COR-L47 (cell line): ENCODE measurements around the gene SERINC5.
"Not testable (repeated sequence)": the region's sequence is repeated elsewhere in the genome, so short reads cannot be mapped to it uniquely, and the experiment has no call there.

Source experiments
- DNase-seq: peaks from one replicate; lab custom pipeline; 2025; lab: John Stamatoyannopoulos, UW

SERINC5 gene

DNA sequence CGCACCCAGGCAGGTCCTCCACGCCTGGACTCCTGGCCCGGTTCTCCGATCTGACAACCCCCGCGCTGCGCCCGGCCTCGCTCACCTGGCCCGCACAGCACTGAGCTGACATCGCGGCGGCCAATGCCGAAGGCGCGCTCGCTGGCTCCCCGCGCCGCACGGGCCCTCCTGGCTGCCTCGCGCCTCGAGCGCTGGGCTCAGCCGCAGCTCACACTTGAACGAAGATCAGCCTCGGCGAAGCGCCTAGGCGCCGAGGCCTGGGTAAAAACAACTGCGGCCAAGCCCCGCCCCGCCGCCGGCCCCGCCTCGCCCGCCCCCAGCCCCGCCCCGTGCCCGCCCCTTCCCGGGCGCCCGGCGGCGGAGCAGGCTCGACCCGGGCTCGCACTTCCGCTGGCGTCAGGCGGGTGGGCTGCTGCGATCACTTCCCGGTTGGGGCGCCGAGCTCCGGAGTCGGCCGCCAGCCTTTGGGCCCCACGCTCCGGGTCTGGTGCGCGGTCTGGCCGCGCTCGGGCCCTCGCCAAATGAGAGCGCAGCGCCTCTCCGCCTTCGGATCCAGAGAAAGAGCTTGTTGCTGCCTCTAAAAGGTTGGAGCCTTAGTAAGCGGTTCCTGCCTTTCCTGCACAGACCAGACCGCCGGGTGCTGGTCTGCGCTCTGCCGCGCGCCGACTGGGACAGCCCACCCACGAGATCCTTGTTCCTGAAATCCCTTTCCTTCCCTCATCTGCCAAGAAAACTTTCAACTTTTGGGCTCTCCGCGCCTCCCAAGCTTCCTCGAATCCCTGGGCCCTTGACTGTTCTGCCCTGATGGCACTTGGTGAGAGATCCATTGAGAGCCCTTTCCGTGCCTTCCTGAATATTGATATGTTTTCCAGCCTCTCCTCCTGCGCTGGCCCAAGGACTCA lies at the start of gene SERINC5:
TSS of gene SERINC5 (minus strand) at position 238 of the 902 bp plus-strand sequence. CDS start at position 112, 126 bp downstream.
- no peak for DNase-seq

DNA sequence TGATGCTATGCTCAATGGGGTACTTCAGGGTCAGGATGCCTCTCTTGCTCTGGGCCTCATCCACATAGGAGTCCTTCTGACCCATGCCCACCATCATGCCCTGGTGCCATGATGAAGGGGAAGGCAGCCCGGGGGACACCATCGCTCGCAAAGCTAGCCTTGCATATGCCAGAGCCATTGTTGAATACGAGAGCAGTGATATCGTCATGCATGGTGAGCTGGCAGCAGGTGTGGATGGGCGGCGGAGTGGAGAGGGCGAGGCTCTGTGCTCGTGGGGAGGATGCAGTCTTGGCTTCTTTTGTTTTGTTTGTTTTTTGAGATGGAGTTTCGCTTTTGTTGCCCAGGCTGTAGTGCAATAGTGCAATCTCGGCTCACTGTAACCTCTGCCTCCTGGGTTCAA lies 46.8 kb upstream of the SERINC5 start:
- DNase-seq, result no peak

GRCh38 chr5:80301342-80301741 lies 45.5 kb upstream of the SERINC5 start:
- DNase-seq, result not testable (repeated sequence)

DNA sequence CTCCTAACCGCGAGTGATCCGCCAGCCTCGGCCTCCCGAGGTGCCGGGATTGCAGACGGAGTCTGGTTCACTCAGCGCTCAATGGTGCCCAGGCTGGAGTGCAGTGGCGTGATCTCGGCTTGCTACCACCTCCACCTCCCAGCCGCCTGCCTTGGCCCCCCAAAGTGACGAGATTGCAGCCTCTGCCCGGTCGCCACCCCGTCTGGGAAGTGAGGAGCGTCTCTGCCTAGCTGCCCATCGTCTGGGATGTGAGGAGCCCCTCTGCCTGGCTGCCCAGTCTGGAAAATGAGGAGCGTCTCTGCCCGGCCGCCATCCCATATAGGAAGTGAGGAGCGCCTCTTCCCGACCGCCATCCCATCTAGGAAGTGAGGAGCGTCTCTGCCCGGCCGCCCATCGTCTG lies 44.9 kb upstream of the SERINC5 start:
- not testable (repeated sequence) for DNase-seq

DNA sequence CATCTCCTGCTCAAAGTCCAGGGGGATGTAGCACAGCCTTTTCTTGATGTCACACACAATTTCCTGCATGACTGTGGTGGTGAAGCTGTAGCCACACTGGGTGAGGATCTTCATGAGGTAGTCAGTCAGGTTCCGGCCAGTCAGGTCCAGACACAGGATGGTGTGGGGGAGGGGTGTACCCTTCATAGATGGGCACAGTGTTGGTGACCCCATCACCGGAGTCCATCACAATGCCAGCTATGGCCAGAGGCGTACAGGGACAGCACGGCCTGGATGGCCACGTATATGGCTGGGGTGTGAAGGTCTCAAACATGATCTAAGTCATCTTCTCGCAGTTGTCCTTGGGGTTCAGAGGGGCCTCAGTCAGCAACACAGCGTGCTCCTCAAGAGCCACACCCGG lies 44.3 kb upstream of the SERINC5 start:
- no peak for DNase-seq

DNA sequence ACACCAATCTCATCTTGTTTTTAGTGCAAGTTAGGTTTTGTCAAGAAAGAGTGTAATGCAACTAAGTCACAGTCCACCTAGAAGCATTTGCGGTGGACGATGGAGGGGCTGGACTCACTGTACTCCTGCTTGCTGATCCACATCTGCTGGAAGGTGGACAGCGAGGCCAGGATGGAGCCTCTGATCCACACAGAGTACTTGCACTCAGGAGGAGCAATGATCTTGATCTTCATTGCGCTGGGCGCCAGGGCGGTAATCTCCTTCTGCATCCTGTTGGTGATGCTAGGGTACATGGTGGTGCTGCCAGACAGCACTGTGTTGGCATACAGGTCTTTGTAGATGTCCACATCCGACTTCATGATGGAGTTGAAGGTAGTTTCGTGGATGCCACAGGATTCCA lies 43.8 kb upstream of the SERINC5 start:
- no peak for DNase-seq

DNA sequence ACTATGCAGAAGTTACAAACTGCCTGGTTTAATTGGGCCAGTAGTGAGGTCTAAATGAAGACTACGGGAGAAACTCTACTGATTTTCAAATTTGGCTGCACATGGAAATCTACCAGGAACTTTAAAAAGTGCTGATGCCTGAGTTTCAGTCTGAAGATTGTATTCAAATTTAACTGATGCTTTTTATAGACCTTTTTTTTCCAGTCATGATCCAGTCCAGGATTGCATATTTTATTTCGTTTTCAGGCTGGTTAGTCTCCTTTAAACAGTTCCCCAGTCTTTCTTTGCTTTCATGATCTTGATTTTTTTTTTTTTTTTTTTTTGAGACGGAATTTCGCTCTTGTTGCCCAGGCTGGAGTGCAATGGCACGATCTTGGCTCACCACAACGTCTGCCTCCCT lies 40.3 kb upstream of the SERINC5 start:
- DNase-seq, result no peak

DNA sequence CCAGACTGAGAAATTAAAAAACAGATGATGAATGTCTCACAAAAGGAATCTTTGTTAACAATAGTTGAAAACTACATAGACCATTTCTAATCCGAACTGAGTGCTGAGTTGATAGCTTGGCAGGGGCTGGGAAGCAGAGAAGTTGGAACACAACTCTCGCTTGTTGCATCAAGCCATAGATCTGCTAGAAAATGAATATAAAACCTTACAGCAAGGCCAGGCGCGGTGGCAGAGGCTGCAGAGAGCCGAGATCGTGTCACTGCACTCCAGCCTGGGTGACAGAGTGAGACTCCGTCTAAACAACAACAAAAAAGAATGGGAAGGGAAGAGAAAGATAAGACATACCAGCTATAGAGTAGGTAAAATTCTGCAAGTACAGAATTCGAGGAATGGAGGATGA lies 35.9 kb upstream of the SERINC5 start:
- no peak for DNase-seq

DNA sequence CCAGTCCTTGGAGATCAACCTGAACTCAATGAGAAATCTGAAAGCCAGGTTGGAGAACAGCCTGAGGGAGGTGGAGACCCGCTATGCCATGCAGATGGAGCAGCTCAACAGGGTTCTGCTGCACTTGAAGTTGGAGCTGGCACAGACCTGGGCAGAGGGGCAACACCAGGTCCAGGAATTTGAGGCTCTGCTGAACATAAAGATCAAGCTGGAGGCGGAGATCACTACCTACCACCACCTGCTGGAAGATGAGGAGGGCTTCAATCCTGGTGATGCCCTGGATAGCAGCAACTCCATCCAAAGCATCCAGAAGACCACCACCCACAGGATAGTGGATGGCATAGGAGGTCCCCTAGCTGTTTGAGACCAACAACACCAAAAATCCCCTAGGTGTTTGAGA lies 33.5 kb upstream of the SERINC5 start:
- no peak for DNase-seq

- DNase-seq, result no peak
Observed at GRCh38 chr5:80288177-80288576, 32.3 kb upstream of the SERINC5 start.

GRCh38 chr5:80284720-80285119 lies 28.9 kb upstream of the SERINC5 start:
- DNase-seq, result no peak

GRCh38 chr5:80283360-80283759 lies 27.5 kb upstream of the SERINC5 start:
- DNase-seq, result no peak

DNA sequence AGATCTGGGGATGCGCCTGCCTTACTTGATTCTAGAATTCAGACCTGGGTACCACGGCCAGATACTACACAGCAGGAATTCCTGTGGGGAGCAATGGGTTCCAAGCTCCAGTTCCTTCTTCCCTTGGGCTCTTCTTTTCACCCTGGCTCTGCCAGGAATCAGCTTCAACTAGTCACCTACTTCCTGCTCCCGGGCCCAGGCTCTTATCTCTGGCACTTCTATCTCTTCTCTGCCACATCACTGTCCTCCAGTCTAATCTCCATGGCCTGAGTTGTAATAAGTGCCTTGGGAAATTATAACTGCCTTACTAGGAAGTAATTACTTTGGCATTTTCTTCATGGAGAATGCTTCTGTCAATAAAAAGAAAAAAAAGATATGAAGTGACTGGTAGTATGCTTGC lies 26.2 kb upstream of the SERINC5 start:
- no peak for DNase-seq

DNA sequence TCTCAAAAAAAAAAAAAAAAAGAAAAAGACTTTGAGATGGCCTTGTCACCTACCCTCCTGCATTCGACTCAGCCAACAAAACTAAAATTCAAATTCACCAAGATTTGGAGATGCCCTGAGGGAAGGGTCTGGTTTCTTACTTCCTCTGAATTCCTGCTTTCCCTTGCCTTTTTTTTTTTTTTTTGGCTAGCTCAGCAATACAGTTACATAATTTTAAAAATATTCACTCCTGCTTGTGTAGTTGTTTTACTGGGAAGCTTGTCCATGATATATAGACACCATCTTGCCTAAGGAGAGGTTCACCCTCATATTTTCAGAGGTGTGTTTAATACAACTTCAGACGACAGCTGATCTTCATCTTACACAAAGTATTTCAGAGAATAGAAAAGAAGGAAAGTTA lies 21.3 kb upstream of the SERINC5 start:
- DNase-seq, result no peak

- DNase-seq, result no peak
Observed at GRCh38 chr5:80276186-80276585, 20.3 kb upstream of the SERINC5 start.

GRCh38 chr5:80275347-80275746 lies 19.5 kb upstream of the SERINC5 start:
- DNase-seq, result no peak

DNA sequence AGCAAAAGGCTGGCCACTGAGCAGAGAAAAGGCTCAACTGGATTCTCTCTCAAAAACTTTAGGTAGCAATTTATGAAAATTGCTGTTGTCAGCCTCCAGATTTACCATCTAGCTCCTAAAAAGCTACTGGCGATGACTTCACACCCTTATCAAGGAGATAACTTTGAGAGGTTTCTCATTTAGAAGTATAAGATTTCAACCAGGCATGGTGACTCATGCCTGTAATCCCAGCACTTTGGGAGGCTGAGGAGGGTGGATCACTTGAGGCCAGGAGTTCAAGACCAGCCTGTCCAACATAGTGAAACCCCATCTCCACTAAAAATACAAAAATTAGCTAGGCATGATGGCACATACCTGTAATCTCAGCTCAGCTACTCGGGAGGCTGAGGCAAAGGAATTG lies 14.7 kb upstream of the SERINC5 start:
- DNase-seq, result not testable (repeated sequence)

DNA sequence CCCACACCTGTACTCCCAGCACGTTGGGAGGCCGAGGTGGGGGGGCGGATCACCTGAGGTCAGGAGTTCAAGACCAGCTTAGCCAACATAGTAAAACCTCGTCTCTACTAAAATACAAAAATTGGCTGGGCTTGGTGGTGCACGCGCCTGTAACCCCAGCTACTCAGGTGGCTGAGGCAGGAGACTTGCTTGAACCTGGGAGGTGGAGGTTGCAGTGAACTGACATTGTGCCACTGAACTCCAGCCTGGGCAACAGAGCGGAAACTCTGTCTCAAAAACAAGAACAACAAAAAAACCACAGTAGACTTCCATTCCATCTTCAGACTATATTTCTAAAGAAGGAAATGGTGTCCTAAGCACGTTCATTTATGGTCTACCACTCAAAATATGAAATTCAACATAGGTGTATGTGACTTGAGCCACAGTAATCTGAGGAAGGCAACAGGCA lies 14.2 kb upstream of the SERINC5 start:
- no peak for DNase-seq

DNA sequence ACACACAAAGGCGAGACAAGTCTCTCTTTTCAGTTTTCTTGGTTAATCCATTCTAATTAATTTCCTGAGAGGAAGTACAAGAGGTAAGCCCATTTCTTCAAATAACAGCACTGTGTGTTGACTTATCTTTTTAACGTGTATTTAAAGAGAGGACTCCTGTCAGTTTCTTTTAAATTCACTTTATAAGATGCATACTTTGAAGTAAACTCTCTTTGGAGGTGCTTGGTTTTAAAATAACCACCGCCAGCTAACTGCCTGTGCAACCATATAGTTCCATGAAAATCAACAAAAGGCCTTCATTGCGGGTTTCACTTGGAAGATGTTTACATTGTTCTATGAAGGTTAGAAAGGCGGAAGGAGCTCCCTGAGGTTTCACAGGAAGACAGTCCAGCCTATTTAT lies 13.1 kb upstream of the SERINC5 start:
- DNase-seq, result no peak

DNA sequence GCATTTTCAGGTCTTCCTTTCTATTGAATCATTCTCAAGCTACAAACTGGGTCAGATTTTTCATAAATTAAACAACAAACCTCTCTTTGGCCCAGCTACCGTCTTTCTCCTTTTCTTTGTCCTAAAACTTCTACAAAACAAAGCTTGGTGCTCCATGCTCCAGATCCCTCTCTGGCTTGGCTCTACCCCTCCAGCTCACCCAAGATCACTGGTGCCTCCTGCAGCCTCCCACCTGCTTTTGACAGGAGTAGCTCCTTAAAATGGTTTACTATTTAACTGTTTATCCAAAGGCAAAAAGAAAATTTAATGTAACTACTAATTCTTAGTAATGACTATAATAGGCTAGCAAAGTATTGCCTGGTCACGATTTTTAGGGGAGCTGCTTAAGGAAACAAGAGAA lies 10.7 kb upstream of the SERINC5 start:
- DNase-seq, result no peak

DNA sequence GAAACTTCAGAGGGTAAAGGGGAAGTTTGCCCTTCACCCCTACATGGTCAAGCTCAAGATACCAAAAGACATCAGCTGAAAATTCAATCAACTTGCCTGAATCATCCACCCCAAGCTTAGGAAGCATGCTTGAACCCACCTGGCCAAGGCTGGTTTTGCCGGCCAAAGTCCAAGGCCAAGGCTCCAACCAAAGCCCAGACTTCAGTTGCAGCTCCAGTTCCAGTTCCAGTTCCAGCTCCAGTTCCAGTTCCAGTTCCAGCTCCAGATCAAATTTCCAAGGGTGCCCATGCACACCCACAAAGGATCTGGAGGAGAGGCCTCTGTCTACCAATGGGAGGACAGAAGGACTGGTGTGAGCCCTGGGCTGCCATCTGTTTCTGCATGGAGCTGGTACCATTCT lies 4.6 kb upstream of the SERINC5 start:
- no peak for DNase-seq

DNA sequence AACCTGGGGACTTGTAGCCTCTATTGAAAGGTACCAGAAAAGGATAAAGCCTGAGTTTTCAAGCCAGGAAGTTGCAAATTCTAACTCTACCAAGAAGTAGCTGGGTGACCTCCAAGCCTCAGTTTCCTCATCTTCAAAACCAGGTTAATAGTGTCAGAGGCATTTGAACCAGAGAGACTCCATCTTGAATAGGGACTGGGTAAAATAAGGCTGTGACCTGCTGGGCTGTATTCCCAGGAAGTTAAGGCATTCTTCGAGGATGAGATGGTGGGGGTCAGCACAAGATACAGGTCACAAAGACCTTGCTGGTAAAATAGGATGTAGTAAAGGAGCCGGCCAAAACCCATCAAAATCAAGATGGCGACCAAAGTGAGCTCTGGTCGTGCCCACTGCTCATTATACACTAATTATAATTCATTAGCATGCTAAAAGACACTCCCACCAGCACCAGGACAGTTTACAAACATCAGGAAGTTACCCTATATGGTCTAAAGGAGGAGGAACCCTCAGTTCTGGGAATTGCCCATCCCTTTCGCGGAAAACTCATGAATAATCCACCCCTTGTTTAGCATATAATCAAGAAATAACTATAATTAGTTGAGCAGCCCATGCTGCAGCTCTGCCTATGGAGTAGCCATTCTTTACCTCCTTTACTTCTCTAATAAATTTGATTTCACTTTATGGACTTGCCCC lies 3.8 kb upstream of the SERINC5 start:
- DNase-seq, result no peak

- DNase-seq, result no peak
Observed at GRCh38 chr5:80255431-80255810, 427 bp downstream of the SERINC5 start.
